Fibroblast of the conjunctiva (primary cell): ENCODE results near the gene TRAF3.
"Not testable (repeated sequence)": the region's sequence is repeated elsewhere in the genome, so short reads cannot be mapped to it uniquely, and the experiment has no call there.

ENCODE experiments used
- DNase-seq: peaks from one replicate; pipeline ENCODE4 v3.0.0-alpha.2; 2010; ENCODE audit warnings: low read depth

TRAF3 gene

GRCh38 chr14:102923925-102924486 is 146.8 kb downstream of the TRAF3 start:
- DNase-seq: no peak

GRCh38 chr14:102924632-102925588 is 147.7 kb downstream of the TRAF3 start:
- no peak for DNase-seq

GRCh38 chr14:102925646-102926045 is 148.4 kb downstream of the TRAF3 start:
- no peak for DNase-seq

GRCh38 chr14:102926104-102926503 is 148.9 kb downstream of the TRAF3 start:
- DNase-seq: no peak

- not testable (repeated sequence) for DNase-seq
Measured at GRCh38 chr14:102926840-102927239, 149.6 kb downstream of the TRAF3 start.

GRCh38 chr14:102927346-102927877 is 150.2 kb downstream of the TRAF3 start:
- no peak for DNase-seq

GRCh38 chr14:102927878-102928411 is 150.7 kb downstream of the TRAF3 start:
- DNase-seq: no peak

GRCh38 chr14:102928412-102929240 is 151.4 kb downstream of the TRAF3 start:
- no peak for DNase-seq

GRCh38 chr14:102929241-102930137 is 152.2 kb downstream of the TRAF3 start:
- DNase-seq: no peak

- DNase-seq: no peak
Measured at GRCh38 chr14:102930138-102930752, 153.0 kb downstream of the TRAF3 start.

- DNase-seq: no peak
Measured at GRCh38 chr14:102930753-102931579, 153.7 kb downstream of the TRAF3 start.

GRCh38 chr14:102931580-102932285 is 154.5 kb downstream of the TRAF3 start:
- DNase-seq: no peak

- DNase-seq: no peak
Measured at GRCh38 chr14:102932484-102933248, 155.4 kb downstream of the TRAF3 start.

- no peak for DNase-seq
Measured at GRCh38 chr14:102933618-102934231, 156.5 kb downstream of the TRAF3 start.

GRCh38 chr14:102935756-102936155 is 158.5 kb downstream of the TRAF3 start:
- no peak for DNase-seq

- no peak for DNase-seq
Measured at GRCh38 chr14:102937331-102938175, 160.3 kb downstream of the TRAF3 start.

- no peak for DNase-seq
Measured at GRCh38 chr14:102938191-102938590, 160.9 kb downstream of the TRAF3 start.
